ENCODE measurements around the gene FNDC3B. TPM values are rescaled to one million over a fixed set of nuclear protein-coding genes. Genes with fewer than 3 reads are reported as not detected.

The FNDC3B gene
- total RNA-seq, 1 donor from 2014 or later: 153 TPM

DNA sequence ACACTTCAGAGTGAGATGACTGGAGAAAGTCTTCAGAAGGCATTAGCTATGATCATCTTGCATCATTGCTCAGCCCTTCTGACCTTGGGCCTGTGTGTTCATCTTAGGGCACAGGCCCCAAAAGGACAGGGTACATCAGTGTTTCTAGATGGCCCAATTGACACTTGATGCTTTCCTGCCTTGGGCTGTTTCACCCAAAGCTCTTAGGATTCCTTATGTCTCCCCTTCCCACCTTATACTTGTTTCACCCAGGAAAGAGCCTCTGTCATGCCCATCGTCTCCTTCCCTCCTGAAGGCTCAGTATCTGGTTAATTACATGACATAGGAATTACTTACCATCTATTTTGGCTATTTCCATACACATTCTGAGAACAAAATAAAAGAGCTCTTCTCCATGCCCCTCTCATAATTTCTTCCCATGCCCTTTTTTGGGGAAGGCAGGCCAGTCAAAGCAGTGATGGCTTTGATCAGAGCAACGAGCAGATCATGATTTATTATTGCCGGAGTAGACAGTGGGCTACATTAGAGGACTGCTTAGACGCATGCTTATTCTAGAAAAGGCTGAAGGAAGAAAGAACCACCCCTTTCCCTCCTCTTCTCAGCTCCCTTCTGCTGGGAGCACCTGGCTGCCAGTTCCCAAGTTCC lies 335.9 kb downstream of the FNDC3B start:
- no peaks in the 10 kb centered on the region for H3K27me3 ChIP-seq (ENCODE audit: low read depth)
- ATAC-seq: no peak
- no peaks in the 10 kb centered on the region for H3K9me3 ChIP-seq
- H3K36me3 ChIP-seq: peaks cover 85% of the 10 kb centered on the region
- no peaks in the 10 kb centered on the region for H3K4me1 ChIP-seq
- no peak overlapping the region for H3K4me3 ChIP-seq
- no peak for DNase-seq
- H3K27ac ChIP-seq: no peak overlapping the region
- intact Hi-C loops (cut with DNase I): no loop called here
- TF ChIP-seq, protein P1, sequence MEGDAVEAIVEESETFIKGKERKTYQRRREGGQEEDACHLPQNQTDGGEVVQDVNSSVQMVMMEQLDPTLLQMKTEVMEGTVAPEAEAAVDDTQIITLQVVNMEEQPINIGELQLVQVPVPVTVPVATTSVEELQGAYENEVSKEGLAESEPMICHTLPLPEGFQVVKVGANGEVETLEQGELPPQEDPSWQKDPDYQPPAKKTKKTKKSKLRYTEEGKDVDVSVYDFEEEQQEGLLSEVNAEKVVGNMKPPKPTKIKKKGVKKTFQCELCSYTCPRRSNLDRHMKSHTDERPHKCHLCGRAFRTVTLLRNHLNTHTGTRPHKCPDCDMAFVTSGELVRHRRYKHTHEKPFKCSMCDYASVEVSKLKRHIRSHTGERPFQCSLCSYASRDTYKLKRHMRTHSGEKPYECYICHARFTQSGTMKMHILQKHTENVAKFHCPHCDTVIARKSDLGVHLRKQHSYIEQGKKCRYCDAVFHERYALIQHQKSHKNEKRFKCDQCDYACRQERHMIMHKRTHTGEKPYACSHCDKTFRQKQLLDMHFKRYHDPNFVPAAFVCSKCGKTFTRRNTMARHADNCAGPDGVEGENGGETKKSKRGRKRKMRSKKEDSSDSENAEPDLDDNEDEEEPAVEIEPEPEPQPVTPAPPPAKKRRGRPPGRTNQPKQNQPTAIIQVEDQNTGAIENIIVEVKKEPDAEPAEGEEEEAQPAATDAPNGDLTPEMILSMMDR (IDR thresholded peaks at IDR 0.05): no peak

DNA sequence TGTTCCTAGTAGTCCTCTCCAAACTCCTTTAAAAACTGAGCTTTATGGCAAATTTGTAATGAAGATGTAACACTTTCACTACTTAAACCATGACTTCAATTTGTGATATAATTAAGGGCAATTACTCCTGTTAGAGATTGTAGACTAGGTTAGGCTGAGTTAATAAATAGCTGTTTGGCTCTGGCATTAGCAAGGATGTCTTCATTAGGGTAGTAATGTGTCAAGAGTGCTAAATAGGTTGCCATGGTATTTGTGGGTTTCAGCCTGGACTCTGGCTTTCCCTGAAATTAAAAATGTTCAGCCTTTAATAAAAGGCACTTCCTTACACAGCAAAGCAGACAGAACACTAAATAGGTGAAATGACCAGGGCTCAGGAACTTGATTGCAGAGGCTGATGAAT lies 337.0 kb downstream of the FNDC3B start:
- DNase-seq (no peak), ATAC-seq (no peak)
- intact Hi-C loops (cut with DNase I): no loop called here
- Histone ChIP-seq H3K4me3 (no peak overlapping the region), H3K9me3 (no peaks in the 10 kb centered on the region), H3K27ac (no peak overlapping the region), H3K27me3 (ENCODE audit: low read depth) (no peaks in the 10 kb centered on the region), H3K4me1 (no peaks in the 10 kb centered on the region), H3K36me3 (peaks cover 88% of the 10 kb centered on the region)
- TF ChIP-seq, protein P1 (IDR thresholded peaks at IDR 0.05): no peak

DNA sequence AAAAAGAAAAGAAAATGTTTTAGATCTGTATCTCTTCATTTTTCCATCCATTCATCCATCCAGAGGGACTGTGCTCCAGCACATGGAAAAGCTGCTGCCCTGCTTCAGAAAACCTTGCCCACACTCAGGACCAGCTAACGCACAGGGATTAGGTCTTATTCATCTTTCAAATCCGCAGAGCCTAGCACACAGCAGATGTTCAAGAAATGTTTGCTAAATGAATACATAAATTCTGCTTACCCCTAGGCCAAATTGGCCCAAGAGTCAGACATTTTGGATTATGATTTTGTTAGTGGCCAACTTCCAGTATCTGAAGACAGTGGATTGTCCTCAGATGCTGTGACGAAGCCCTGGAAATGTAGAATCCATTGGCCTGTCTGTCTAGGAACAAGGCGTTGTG lies 337.5 kb downstream of the FNDC3B start:
- DNase-seq (no peak), ATAC-seq (no peak)
- TF ChIP-seq, protein P1 (IDR thresholded peaks at IDR 0.05): no peak
- Histone ChIP-seq H3K4me3 (no peak overlapping the region), H3K27me3 (ENCODE audit: low read depth) (no peaks in the 10 kb centered on the region), H3K27ac (no peak overlapping the region), H3K9me3 (no peaks in the 10 kb centered on the region), H3K36me3 (peaks cover 84% of the 10 kb centered on the region), H3K4me1 (no peaks in the 10 kb centered on the region)
- intact Hi-C loops (cut with DNase I): no loop called here

DNA sequence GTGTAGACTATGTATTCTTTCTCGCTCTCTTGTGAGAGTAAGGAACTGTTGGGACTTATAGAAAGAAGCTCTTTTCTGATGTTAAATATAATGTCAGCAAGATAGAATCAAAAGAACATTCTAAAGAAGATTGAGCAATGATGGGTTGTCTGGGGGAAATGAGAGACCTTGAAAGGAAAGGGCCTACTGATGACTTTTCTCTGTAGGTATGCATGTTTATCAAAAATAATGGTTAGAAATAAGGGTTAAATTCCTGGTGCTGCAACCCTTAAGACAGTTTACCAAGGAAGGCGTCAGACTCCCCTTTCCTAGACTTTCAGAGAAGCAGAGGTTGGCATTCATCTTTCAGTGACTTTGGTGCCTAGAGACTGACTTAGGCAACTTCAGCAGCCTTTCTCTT lies 339.1 kb downstream of the FNDC3B start:
- no peak for DNase-seq
- no peak overlapping the region for H3K27ac ChIP-seq

DNA sequence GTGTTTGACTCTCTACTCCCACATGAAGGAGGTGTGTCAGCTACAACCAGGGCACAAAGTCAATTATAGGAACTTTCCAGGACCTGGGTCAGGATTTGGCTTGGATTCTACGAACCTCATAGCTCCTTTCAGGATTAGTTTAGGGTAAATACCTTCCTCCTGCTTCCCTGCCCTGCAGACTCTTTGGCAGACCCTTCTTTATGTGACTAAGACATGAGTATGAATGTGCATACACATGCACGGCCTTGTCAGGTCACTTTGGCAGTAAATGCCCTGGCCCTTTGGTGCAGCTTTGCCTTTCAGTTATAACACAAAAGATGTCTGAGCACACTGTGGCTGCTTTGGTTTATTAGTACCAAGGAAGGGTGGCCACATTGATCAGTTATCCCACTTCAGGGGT lies 340.0 kb downstream of the FNDC3B start:
- DNase-seq (no peak), ATAC-seq (no peak)
- intact Hi-C loops (cut with DNase I): no loop called here
- TF ChIP-seq, protein P1 (IDR thresholded peaks at IDR 0.05): no peak
- H3K9me3 ChIP-seq: no peaks in the 10 kb centered on the region
- H3K4me3 ChIP-seq: no peak overlapping the region
- H3K36me3 ChIP-seq: peaks cover 71% of the 10 kb centered on the region
- H3K27ac ChIP-seq: no peak overlapping the region
- H3K4me1 ChIP-seq: no peaks in the 10 kb centered on the region
- H3K27me3 ChIP-seq (ENCODE audit: low read depth): no peaks in the 10 kb centered on the region

More for the DNA sequence above, 339.1 kb downstream of the FNDC3B start:
- no peak overlapping the region for H3K4me3 ChIP-seq
- TF ChIP-seq, protein P1 (IDR thresholded peaks at IDR 0.05): no peak
- H3K9me3 ChIP-seq: no peaks in the 10 kb centered on the region
- H3K27me3 ChIP-seq (ENCODE audit: low read depth): no peaks in the 10 kb centered on the region
- no peaks in the 10 kb centered on the region for H3K4me1 ChIP-seq
- peaks cover 76% of the 10 kb centered on the region for H3K36me3 ChIP-seq
- no peak for ATAC-seq
- intact Hi-C loops (cut with DNase I): no loop called here
